Sigmoid colon (tissue), 7 donors: ENCODE measurements around the gene TRPM1. TPM values are rescaled to one million over a fixed set of nuclear protein-coding genes. Genes with fewer than 3 reads are reported as not detected.

Experiments used
- DNase-seq: peaks from one replicate; pipeline ENCODE4 v3.0.0-alpha.2; 2019
- H3K27ac ChIP-seq, 4 donors: fragments of 200-600 bp; sonication (generic); one replicate each; pipeline ENCODE4 v1.5.1; 2016 to 2019; ENCODE audit warnings: mild to moderate bottlenecking in 1 of 4
- H3K27me3 ChIP-seq, 3 donors: fragments of 200-600 bp; sonication (generic); one replicate each; pipeline ENCODE4 v1.5.1; 2019; ENCODE audit warnings: mild to moderate bottlenecking in 1 of 3
- H3K36me3 ChIP-seq, 4 donors: fragments of 200-600 bp; sonication (generic); one replicate each; pipeline ENCODE4 v1.5.1; 2016 to 2019
- H3K4me1 ChIP-seq, 4 donors: fragments of 200-600 bp; sonication (generic); one replicate each; pipeline ENCODE4 v1.5.1; 2017 to 2019
- H3K4me3 ChIP-seq, 4 donors: fragments of 200-600 bp; sonication (generic); one replicate each; pipeline ENCODE4 v1.5.1; 2017 to 2019; ENCODE audit warnings: mild to moderate bottlenecking in 2 of 4, moderate library complexity in 1 of 4
- H3K9me3 ChIP-seq, 4 donors: fragments of 200-600 bp in 3 of 4; sonication (generic) in 3 of 4; one replicate each; pipeline versions ENCODE4 v1.5.1 to v1.6.1; 2013 to 2019
- EP300 ChIP-seq, 4 donors: sonication (generic); formaldehyde crosslinking; IDR thresholded peaks; one replicate each; pipeline ENCODE4 v1.6.1; 2017; ENCODE audit warnings: antibody characterized with exemption in 4 of 4
- POLR2A ChIP-seq, 2 donors: fragments of 450-650 bp; IDR thresholded peaks; one replicate each; pipeline ENCODE4 v1.6.1; 2016; ENCODE audit warnings: antibody characterized with exemption in 2 of 2, mild to moderate bottlenecking in 2 of 2, moderate library complexity in 2 of 2
- POLR2AphosphoS5 ChIP-seq, 4 donors: sonication (generic); formaldehyde crosslinking; IDR thresholded peaks; one replicate each; pipeline ENCODE4 v1.6.1; 2017; ENCODE audit warnings: antibody characterized with exemption in 4 of 4
- WGBS, 2 donors: extraction: QIAGEN DNeasy Blood & Tissue Kit; methylation state at CpG; one replicate each; pipeline ENCODE4 v1.1.7; 2013; 5-methylcytosine and 5-hydroxymethylcytosine counted together
- intact Hi-C: fragments of 100-400 bp; cut with DNase I; formaldehyde crosslinking; loops from one replicate; pipeline ENCODE4 v1.15.1; 2023
- polyA plus RNA-seq, 3 donors: library from polyadenylated mRNA; stranded (reverse); fragments of 200-250 nt; gene quantifications; one replicate each; pipeline ENCODE4 v1.2.3, GENCODE V29; 2013
- total RNA-seq, 4 donors: library from RNA; depleted of rRNA; stranded (reverse); fragments of >200 nt; gene quantifications; one replicate each; pipeline ENCODE4 v1.1.0, GENCODE V29; 2016
- TF ChIP-seq, protein P1 (sequence below), 4 experiments: fragments of 450-650 bp in 3 of 4; fragments of 200-600 bp in 1 of 4; IDR thresholded peaks; one replicate each; pipeline ENCODE4 v1.5.1; 2016 to 2019; ENCODE audit warnings: antibody characterized with exemption in 4 of 4, mild to moderate bottlenecking in 3 of 4, moderate library complexity in 2 of 4
- donor health status: healthy with polysubstance abuse.
- donor health status: Bipolar disorder and iron deficiency.
- donor health status: healthy.

The TRPM1 gene
- total and polyA plus RNA-seq, 7 donors = 0.12 TPM; not detected in 6

DNA sequence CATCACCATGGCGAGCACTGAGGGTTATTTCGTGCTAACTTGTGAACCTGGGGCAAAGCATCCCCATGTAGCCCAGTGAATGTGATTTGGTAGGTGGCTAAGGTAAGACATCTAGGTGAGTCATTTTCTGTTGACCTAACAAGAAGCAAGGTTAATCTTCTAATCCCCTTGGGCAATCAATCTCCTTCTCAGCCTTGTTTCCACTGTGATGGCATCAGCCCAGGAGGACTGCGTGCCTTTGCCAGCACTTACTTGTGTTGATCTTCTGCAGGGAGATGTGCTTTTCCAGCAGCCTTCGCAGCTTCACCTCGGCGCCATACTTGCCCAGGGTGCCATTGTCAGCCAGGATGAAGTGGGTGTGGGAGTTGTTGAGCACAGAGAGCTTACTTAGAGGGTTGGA is 35.7 kb downstream of the TRPM1 start:
- Histone ChIP-seq H3K4me1 (peaks cover 0 to 18% (median 10%) of the 10 kb centered on the region in 4 donors), H3K27ac (no peak overlapping the region), H3K4me3 (no peak overlapping the region), H3K9me3 (no peaks in the 10 kb centered on the region), H3K36me3 (no peaks in the 10 kb centered on the region), H3K27me3 (no peaks in the 10 kb centered on the region)
- no peak for DNase-seq
- intact Hi-C loops = loop anchor here (5.0 kb wide), 1 partner anchor 74 kb away; the partner anchor contains the start of gene MTMR10
- TF ChIP-seq, protein P1, sequence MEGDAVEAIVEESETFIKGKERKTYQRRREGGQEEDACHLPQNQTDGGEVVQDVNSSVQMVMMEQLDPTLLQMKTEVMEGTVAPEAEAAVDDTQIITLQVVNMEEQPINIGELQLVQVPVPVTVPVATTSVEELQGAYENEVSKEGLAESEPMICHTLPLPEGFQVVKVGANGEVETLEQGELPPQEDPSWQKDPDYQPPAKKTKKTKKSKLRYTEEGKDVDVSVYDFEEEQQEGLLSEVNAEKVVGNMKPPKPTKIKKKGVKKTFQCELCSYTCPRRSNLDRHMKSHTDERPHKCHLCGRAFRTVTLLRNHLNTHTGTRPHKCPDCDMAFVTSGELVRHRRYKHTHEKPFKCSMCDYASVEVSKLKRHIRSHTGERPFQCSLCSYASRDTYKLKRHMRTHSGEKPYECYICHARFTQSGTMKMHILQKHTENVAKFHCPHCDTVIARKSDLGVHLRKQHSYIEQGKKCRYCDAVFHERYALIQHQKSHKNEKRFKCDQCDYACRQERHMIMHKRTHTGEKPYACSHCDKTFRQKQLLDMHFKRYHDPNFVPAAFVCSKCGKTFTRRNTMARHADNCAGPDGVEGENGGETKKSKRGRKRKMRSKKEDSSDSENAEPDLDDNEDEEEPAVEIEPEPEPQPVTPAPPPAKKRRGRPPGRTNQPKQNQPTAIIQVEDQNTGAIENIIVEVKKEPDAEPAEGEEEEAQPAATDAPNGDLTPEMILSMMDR (IDR thresholded peaks at IDR 0.05) = no peak
- TF ChIP-seq POLR2AphosphoS5 (IDR thresholded peaks at IDR 0.05) (no peak), EP300 (IDR thresholded peaks at IDR 0.05) (no peak), POLR2A (IDR thresholded peaks at IDR 0.05) (no peak)
- 95 to 98% methylated on average over 6 of the region's 6 CpGs for WGBS, 2 donors

DNA sequence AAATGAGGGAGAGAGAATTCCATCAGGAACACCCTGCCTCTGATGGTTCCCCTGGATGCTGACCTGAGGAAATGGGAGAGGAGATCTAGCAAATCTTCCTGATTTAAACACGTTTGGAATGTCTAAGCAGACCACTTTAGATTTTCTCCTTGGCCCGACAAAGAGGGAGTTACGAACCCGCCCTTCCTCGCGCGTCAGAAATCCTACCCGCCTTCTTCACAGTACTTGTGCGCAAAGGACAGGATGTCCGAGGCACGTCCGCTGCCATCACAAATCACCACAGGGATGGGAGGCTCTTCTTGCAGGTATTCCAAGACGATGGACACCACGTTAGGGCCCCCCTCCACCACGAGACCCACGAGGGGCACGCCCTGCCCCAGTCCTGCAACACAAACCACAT is 38.6 kb downstream of the TRPM1 start:
- WGBS, 2 donors = 86 to 91% methylated on average over 17 of the region's 17 CpGs
- no peak for TF ChIP-seq POLR2AphosphoS5 (IDR thresholded peaks at IDR 0.05)
- TF ChIP-seq POLR2A (IDR thresholded peaks at IDR 0.05) = no peak
- TF ChIP-seq EP300 (IDR thresholded peaks at IDR 0.05) = no peak
- TF ChIP-seq, protein P1 (IDR thresholded peaks at IDR 0.05) = no peak
- Histone ChIP-seq H3K36me3 (no peaks in the 10 kb centered on the region), H3K4me3 (no peak overlapping the region), H3K4me1 (no peaks in the 10 kb centered on the region), H3K27me3 (no peaks in the 10 kb centered on the region), H3K9me3 (no peaks in the 10 kb centered on the region), H3K27ac (no peak overlapping the region)
- no peak for DNase-seq
- intact Hi-C loops = no loop called here

DNA sequence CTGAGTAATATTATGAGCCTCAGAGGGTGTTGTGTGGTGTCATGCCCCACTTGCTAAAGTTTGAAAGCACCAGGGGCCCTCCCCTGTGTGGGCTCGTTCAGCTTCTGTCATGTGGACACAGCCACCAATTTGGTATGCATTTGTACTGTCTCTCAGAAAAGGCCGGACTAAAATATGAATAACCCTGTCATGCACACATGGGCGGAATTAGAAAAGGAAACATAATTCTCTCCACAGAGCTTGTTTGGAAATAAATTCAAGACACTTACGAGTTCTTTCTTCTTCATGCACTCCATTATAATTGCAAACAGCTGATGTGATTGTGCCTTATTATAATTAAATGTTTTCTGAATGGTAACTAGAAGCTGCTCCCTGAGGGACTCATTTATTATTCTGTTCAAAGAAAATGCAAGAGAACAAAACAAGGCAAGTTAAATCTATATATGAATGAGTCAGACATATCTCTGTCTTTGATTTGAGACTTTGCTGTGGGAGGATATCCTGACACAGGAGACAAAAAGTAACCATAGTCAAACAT is 39.1 kb downstream of the TRPM1 start:
- H3K27ac ChIP-seq = no peak overlapping the region
- no peaks in the 10 kb centered on the region for H3K4me1 ChIP-seq
- intact Hi-C loops = no loop called here
- H3K36me3 ChIP-seq = no peaks in the 10 kb centered on the region
- no peak for DNase-seq
- H3K9me3 ChIP-seq = no peaks in the 10 kb centered on the region
- TF ChIP-seq POLR2A (IDR thresholded peaks at IDR 0.05) (no peak), EP300 (IDR thresholded peaks at IDR 0.05) (no peak), POLR2AphosphoS5 (IDR thresholded peaks at IDR 0.05) (no peak)
- TF ChIP-seq, protein P1 (IDR thresholded peaks at IDR 0.05) = no peak
- no peaks in the 10 kb centered on the region for H3K27me3 ChIP-seq
- no peak overlapping the region for H3K4me3 ChIP-seq
- WGBS, 2 donors = 65 to 81% methylated on average over 4 of the region's 4 CpGs

DNA sequence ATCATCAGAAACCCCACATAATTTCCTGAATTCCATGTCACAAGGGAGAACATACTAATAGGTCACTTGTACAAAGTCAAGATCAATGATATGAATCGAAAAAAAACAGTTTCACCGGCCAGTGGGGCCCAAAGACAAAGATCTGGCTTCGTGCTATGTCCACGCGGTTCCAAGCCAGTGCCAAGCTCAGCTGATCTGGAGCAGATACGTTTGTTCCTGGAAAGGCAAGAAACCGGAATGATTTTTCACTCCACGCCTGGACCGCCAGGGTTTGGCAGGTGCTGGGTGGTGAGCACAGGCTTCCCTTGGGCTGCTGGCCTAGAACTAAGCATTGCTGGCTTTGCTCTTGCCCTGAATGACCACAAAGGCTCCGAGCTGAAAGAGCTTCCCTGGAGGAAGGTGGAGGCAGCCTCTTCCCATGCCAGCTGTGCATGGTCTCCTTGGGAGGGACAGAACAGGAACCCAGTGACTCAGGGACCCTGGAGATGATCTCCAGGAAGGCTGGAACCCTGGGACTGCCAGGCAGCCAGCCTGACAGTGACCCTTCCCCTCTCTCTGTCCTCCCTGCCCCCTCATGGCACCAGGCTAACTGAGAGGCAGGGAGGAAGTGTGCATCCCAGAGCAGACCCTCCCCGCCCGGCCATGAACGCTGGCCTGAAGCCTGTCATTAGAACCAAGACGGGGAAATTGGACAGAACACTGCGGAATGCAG is 40.9 kb downstream of the TRPM1 start:
- Histone ChIP-seq H3K4me3 (no peak overlapping the region), H3K4me1 (no peaks in the 10 kb centered on the region), H3K27me3 (no peaks in the 10 kb centered on the region), H3K36me3 (no peaks in the 10 kb centered on the region), H3K27ac (no peak overlapping the region), H3K9me3 (no peaks in the 10 kb centered on the region)
- intact Hi-C loops = no loop called here
- 89 to 91% methylated on average over 15 of the region's 15 CpGs for WGBS, 2 donors
- TF ChIP-seq POLR2AphosphoS5 (IDR thresholded peaks at IDR 0.05) (no peak), POLR2A (IDR thresholded peaks at IDR 0.05) (no peak), EP300 (IDR thresholded peaks at IDR 0.05) (no peak)
- TF ChIP-seq, protein P1 (IDR thresholded peaks at IDR 0.05) = no peak
- DNase-seq = no peak
